Upper lobe of left lung (tissue), 6 donors: ENCODE results near the gene SUN1. TPM values are rescaled to one million over a fixed set of nuclear protein-coding genes. Genes with fewer than 3 reads are reported as not detected.

Experiments
- ATAC-seq, 2 donors: fragments of 200-7000 bp; cut with Tn5 transposase; one replicate each; pipeline ENCODE4 v1.9.1; 2022; ENCODE audit warnings: mild to moderate bottlenecking in 2 of 2, moderate library complexity in 2 of 2; ENCODE audit not compliant: low FRiP score in 2 of 2
- DNase-seq, 2 donors: peaks; one replicate each; pipeline ENCODE4 v3.0.0-alpha.2; 2019 to 2020
- H3K27ac ChIP-seq, 4 donors: fragments of 200-600 bp; sonication (generic); one replicate each; pipeline ENCODE4 v1.5.1; 2016 to 2019
- H3K27me3 ChIP-seq, 4 donors: fragments of 200-600 bp; sonication (generic); one replicate each; pipeline ENCODE4 v1.5.1; 2017 to 2019
- H3K36me3 ChIP-seq, 4 donors: fragments of 200-600 bp; sonication (generic); one replicate each; pipeline ENCODE4 v1.5.1; 2016 to 2019
- H3K4me1 ChIP-seq, 4 donors: fragments of 200-600 bp; sonication (generic); one replicate each; pipeline ENCODE4 v1.5.1; 2018 to 2019
- H3K4me3 ChIP-seq, 4 donors: fragments of 200-600 bp; sonication (generic); one replicate each; pipeline ENCODE4 v1.5.1; 2017 to 2019; ENCODE audit warnings: mild to moderate bottlenecking in 2 of 4, moderate library complexity in 1 of 4
- H3K9me3 ChIP-seq, 4 donors: fragments of 200-600 bp; sonication (generic); one replicate each; pipeline ENCODE4 v1.5.1; 2018 to 2019
- EP300 ChIP-seq, 4 donors: sonication (generic); formaldehyde crosslinking; IDR thresholded peaks; one replicate each; pipeline ENCODE4 v1.5.1; 2017; ENCODE audit warnings: antibody characterized with exemption in 4 of 4, control low read depth in 2 of 4
- POLR2A ChIP-seq, 4 donors: fragments of 450-650 bp; IDR thresholded peaks; one replicate each; pipeline ENCODE4 v1.5.1; 2016 to 2017; ENCODE audit warnings: antibody characterized with exemption in 4 of 4, mild to moderate bottlenecking in 2 of 4
- POLR2AphosphoS5 ChIP-seq, 2 donors: sonication (generic); formaldehyde crosslinking; IDR thresholded peaks; one replicate each; pipeline ENCODE4 v1.5.1; 2017; ENCODE audit warnings: antibody characterized with exemption in 2 of 2
- WGBS, 2 donors: methylation state at CpG; one replicate each; pipeline ENCODE4 v1.1.5; 2017 to 2018; 5-methylcytosine and 5-hydroxymethylcytosine counted together
- total RNA-seq, 6 donors: library from RNA; depleted of rRNA in 4 of 6; stranded (reverse); fragments of >200 nt in 4 of 6; gene quantifications; one replicate each; pipeline versions ENCODE4 v1.1.0 to v1.2.1, GENCODE V29; 2016 to 2021
- TF ChIP-seq, protein P1 (sequence below), 6 experiments: fragments of 450-650 bp in 4 of 6; fragments of 200-600 bp in 2 of 6; sonication (generic) in 2 of 6; IDR thresholded peaks; one replicate each; pipeline ENCODE4 v1.5.1; 2016 to 2019; ENCODE audit warnings: antibody characterized with exemption in 6 of 6
- donor health status: DM: no; HTN: no; CAD: no; lungs with moderate emphysema.
- donor health status: DM: no; HTN: yes; CAD: no; lungs with severe emphysema.

The SUN1 gene
- total RNA-seq, 6 donors from 2014 or later: 107 to 196 (median 127) TPM

DNA sequence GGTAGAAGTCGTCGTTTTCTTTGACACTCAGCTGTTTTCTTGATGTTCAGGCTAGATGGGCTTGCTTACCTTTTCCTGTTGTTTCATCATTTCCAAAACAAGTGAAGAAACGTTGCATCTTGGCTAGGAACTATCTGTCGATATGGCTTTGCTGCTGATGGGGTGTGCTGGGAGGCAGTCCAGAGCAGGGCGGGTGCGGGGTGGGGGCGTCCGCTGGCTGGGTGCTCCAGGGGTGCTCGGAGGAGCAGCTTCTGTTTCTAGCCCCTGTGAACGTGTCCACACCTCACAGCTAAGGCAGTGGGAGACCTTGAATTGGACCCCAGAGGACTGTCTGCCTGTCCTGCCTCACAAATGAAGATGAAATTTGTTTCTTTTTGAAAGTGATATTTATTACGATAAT lies 7.6 kb upstream of the SUN1 start:
- Histone ChIP-seq H3K27ac (peak overlapping the region in 3 of 4 donors; percentile 6 to 84 (median 72)), H3K4me1 (peaks cover 16 to 53% (median 41%) of the 10 kb centered on the region in 4 donors), H3K27me3 (no peaks in the 10 kb centered on the region), H3K4me3 (no peak overlapping the region), H3K9me3 (no peaks in the 10 kb centered on the region), H3K36me3 (peaks cover 0 to 3% (median 0%) of the 10 kb centered on the region in 4 donors)
- TF ChIP-seq POLR2AphosphoS5 (IDR thresholded peaks at IDR 0.05) (no peak), POLR2A (IDR thresholded peaks at IDR 0.05) (no peak), EP300 (IDR thresholded peaks at IDR 0.05) (no peak)
- TF ChIP-seq, protein P1, sequence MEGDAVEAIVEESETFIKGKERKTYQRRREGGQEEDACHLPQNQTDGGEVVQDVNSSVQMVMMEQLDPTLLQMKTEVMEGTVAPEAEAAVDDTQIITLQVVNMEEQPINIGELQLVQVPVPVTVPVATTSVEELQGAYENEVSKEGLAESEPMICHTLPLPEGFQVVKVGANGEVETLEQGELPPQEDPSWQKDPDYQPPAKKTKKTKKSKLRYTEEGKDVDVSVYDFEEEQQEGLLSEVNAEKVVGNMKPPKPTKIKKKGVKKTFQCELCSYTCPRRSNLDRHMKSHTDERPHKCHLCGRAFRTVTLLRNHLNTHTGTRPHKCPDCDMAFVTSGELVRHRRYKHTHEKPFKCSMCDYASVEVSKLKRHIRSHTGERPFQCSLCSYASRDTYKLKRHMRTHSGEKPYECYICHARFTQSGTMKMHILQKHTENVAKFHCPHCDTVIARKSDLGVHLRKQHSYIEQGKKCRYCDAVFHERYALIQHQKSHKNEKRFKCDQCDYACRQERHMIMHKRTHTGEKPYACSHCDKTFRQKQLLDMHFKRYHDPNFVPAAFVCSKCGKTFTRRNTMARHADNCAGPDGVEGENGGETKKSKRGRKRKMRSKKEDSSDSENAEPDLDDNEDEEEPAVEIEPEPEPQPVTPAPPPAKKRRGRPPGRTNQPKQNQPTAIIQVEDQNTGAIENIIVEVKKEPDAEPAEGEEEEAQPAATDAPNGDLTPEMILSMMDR (IDR thresholded peaks at IDR 0.05): no peak
- ATAC-seq: peak in 1 of 2 donors; percentile 30
- 72% methylated on average over 11 of the region's 11 CpGs for WGBS, 2 donors
- peak in 1 of 2 donors; percentile 81 for DNase-seq

DNA sequence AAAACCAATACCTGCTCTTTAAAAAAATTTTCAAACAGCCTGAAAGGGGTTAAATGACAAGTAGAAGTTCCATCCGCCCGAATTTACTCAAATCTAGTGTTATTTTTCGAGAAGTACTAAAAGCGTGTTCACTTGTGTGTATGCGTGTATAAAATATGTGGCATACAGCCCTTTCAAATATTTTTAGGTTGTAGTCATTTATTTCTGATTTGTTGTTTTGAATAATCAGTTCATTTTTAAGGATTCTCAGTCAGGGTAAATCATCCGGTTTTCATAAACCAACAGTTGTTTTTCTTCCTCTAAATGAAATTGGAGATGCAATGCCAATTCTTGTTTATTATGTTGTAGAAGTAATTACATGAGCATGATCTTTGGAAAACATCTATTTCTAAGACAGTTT lies 6.9 kb upstream of the SUN1 start:
- TF ChIP-seq POLR2AphosphoS5 (IDR thresholded peaks at IDR 0.05) (no peak), POLR2A (IDR thresholded peaks at IDR 0.05) (no peak), EP300 (IDR thresholded peaks at IDR 0.05) (no peak)
- TF ChIP-seq, protein P1 (IDR thresholded peaks at IDR 0.05): no peak
- Histone ChIP-seq H3K4me3 (no peak overlapping the region), H3K9me3 (no peaks in the 10 kb centered on the region), H3K27me3 (no peaks in the 10 kb centered on the region), H3K27ac (peak overlapping the region in 3 of 4 donors; percentile 41 to 84 (median 72)), H3K4me1 (peaks cover 22 to 58% (median 47%) of the 10 kb centered on the region in 4 donors), H3K36me3 (peaks cover 0 to 3% (median 0%) of the 10 kb centered on the region in 4 donors)
- DNase-seq (no peak), ATAC-seq (peak in 1 of 2 donors; percentile 39)
- WGBS, 2 donors: 76 to 78% methylated on average over 6 of the region's 6 CpGs

DNA sequence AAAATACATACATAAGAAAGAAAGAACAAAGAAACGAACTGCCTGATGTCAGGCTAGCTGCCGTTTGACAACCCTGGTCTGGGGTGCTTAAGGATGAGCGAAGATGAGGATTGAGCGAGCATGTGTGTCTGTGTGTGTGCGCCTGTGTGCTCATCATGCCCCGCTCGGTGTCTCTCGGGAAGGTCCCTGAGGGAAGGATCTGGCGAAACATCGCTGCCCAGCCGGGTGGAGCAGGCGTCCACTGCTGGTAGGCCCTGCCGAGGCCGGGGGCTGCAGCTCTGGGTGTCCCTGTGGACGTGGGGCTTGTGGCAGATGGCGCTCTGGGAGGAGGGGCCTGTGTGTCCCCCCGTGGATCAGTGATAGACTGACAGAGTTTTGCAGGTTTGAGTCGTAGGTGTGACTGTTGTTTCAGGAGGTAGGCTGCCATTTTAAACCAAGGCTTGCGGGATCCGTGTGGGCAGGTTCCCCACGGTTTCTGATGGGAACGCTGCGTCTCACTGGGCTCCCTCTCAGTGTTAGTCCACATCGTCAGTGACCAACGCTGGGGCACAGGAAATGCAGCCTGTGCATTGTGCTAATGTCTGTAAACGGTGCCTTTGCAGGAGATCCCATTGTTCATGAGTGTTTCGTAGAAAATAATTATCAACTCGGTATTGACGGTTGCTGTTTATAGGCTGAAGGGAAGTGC lies 5.9 kb upstream of the SUN1 start:
- TF ChIP-seq EP300 (IDR thresholded peaks at IDR 0.05) (no peak), POLR2A (IDR thresholded peaks at IDR 0.05) (no peak), POLR2AphosphoS5 (IDR thresholded peaks at IDR 0.05) (peak in 1 of 2 donors; percentile 8)
- TF ChIP-seq, protein P1 (IDR thresholded peaks at IDR 0.05): no peak
- Histone ChIP-seq H3K4me1 (peaks cover 32 to 64% (median 53%) of the 10 kb centered on the region in 4 donors), H3K36me3 (peaks cover 0 to 3% (median 0%) of the 10 kb centered on the region in 4 donors), H3K4me3 (no peak overlapping the region), H3K27ac (peak overlapping the region; percentile 41 to 84 (median 74)), H3K9me3 (no peaks in the 10 kb centered on the region), H3K27me3 (no peaks in the 10 kb centered on the region)
- WGBS, 2 donors: 72 to 80% methylated on average over 23 to 29 of the region's 29 CpGs
- ATAC-seq: no peak
- no peak for DNase-seq

DNA sequence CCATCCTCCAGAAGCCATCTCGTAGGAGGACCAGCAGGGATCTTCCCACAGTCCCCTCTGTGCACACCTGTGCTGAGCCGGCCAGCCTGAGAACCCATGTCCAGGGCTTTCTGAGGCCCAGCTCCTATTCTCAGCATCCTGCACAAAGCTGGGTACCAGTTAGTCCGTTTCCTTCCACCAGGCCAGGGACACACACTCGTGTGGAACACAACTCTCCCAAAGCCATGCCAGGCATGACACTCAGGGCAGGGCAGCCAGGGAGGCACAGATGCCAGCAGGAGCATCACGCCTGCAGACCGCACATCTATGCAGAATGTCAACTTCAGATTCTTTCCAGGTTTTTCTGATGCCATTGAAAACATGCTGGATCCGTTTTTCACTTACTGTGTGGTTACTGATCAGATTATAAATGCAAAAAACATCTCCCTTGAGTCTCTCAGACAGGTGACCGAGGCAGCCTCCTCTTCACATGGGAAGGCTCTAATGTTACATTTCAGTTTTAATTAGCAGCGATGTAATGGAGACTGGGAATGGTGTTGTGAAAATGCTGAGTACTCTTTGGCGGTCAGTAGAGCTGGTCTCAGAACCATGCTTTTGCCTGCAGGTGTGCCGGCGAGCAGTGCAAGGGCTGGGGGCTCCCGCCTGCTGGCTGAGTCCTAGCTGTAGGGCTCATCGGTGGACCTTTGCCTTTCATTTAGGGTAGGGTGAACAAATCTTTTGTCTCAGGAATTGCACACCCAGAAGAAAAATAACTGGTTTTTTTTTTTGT lies 3.3 kb upstream of the SUN1 start:
- 94 to 95% methylated on average over 10 to 14 of the region's 14 CpGs for WGBS, 2 donors

More for the DNA sequence above, 3.3 kb upstream of the SUN1 start:
- Histone ChIP-seq H3K9me3 (no peaks in the 10 kb centered on the region), H3K4me3 (no peak overlapping the region), H3K27ac (peak overlapping the region in 1 of 4 donors; percentile 89), H3K36me3 (peaks cover 0 to 3% (median 1%) of the 10 kb centered on the region in 4 donors), H3K27me3 (no peaks in the 10 kb centered on the region), H3K4me1 (peaks cover 42 to 63% (median 56%) of the 10 kb centered on the region in 4 donors)
- TF ChIP-seq EP300 (IDR thresholded peaks at IDR 0.05): no peak
- TF ChIP-seq POLR2AphosphoS5 (IDR thresholded peaks at IDR 0.05): no peak
- TF ChIP-seq, protein P1 (IDR thresholded peaks at IDR 0.05): no peak
- no peak for ATAC-seq
- no peak for DNase-seq
